ENCODE data around the gene MAGI2.

The MAGI2 gene

GRCh38 chr7:79282882-79283602 lies 170.4 kb downstream of the MAGI2 start:
- no peak for TF ChIP-seq EZH2 (IDR thresholded peaks at IDR 0.05; ENCODE audit: borderline replicate concordance, low read depth, low read length, severe bottlenecking)
- TF ChIP-seq CTCF (IDR thresholded peaks at IDR 0.05; ENCODE audit: borderline replicate concordance, extremely low read depth, low read length, poor library complexity, severe bottlenecking), result no peak
- DNase-seq (no peak), ATAC-seq (ENCODE audit: insufficient read depth, low read depth) (no peak)
- H3K27ac ChIP-seq (ENCODE audit: low read length), result no peak overlapping the region
- no peaks in the 10 kb centered on the region for H3K27me3 ChIP-seq (ENCODE audit: insufficient read depth, low read length, poor library complexity)
- H3K4me3 ChIP-seq (ENCODE audit: low read depth in 1 of 2, low read length in 2 of 2), result no peak overlapping the region
- no peak overlapping the region for H3K4me2 ChIP-seq (ENCODE audit: insufficient read depth, low read length)
- H3K4me1 ChIP-seq (ENCODE audit: insufficient read depth, low read length), result no peaks in the 10 kb centered on the region
- H3K79me2 ChIP-seq (ENCODE audit: insufficient read depth, low read length), result no peaks in the 10 kb centered on the region
- H2AFZ ChIP-seq (ENCODE audit: low read depth, low read length), result no peak overlapping the region
- H4K20me1 ChIP-seq (ENCODE audit: insufficient read depth, low read length), result no peaks in the 10 kb centered on the region
- no peaks in the 10 kb centered on the region for H3K9me3 ChIP-seq (ENCODE audit: insufficient read depth, low read length, severe bottlenecking)
- H3K9ac ChIP-seq (ENCODE audit: low read depth, low read length), result no peak overlapping the region
- no peaks in the 10 kb centered on the region for H3K36me3 ChIP-seq (ENCODE audit: insufficient read depth, low read length)

- H3K79me2 ChIP-seq (ENCODE audit: insufficient read depth, low read length), result no peaks in the 10 kb centered on the region
- no peak for DNase-seq
- no peaks in the 10 kb centered on the region for H3K4me1 ChIP-seq (ENCODE audit: insufficient read depth, low read length)
- no peaks in the 10 kb centered on the region for H3K27me3 ChIP-seq (ENCODE audit: insufficient read depth, low read length, poor library complexity)
- H3K9ac ChIP-seq (ENCODE audit: low read depth, low read length), result no peak overlapping the region
- no peaks in the 10 kb centered on the region for H3K9me3 ChIP-seq (ENCODE audit: insufficient read depth, low read length, severe bottlenecking)
- H2AFZ ChIP-seq (ENCODE audit: low read depth, low read length), result no peak overlapping the region
- TF ChIP-seq EZH2 (IDR thresholded peaks at IDR 0.05; ENCODE audit: borderline replicate concordance, low read depth, low read length, severe bottlenecking) (no peak), CTCF (IDR thresholded peaks at IDR 0.05; ENCODE audit: borderline replicate concordance, extremely low read depth, low read length, poor library complexity, severe bottlenecking) (no peak)
- no peaks in the 10 kb centered on the region for H3K36me3 ChIP-seq (ENCODE audit: insufficient read depth, low read length)
- H4K20me1 ChIP-seq (ENCODE audit: insufficient read depth, low read length), result no peaks in the 10 kb centered on the region
- no peak overlapping the region for H3K4me2 ChIP-seq (ENCODE audit: insufficient read depth, low read length)
- H3K4me3 ChIP-seq (ENCODE audit: low read depth in 1 of 2, low read length in 2 of 2), result no peak overlapping the region
- no peak overlapping the region for H3K27ac ChIP-seq (ENCODE audit: low read length)
- ATAC-seq (ENCODE audit: insufficient read depth, low read depth), result no peak
Measured at GRCh38 chr7:79282070-79282694, 171.3 kb downstream of the MAGI2 start.

- Histone ChIP-seq H3K4me2 (ENCODE audit: insufficient read depth, low read length) (no peak overlapping the region), H3K4me1 (ENCODE audit: insufficient read depth, low read length) (no peaks in the 10 kb centered on the region), H3K27ac (ENCODE audit: low read length) (no peak overlapping the region), H2AFZ (ENCODE audit: low read depth, low read length) (no peak overlapping the region), H3K9ac (ENCODE audit: low read depth, low read length) (no peak overlapping the region), H3K4me3 (ENCODE audit: low read depth in 1 of 2, low read length in 2 of 2) (no peak overlapping the region), H3K36me3 (ENCODE audit: insufficient read depth, low read length) (no peaks in the 10 kb centered on the region), H3K79me2 (ENCODE audit: insufficient read depth, low read length) (no peaks in the 10 kb centered on the region), H3K27me3 (ENCODE audit: insufficient read depth, low read length, poor library complexity) (no peaks in the 10 kb centered on the region), H4K20me1 (ENCODE audit: insufficient read depth, low read length) (no peaks in the 10 kb centered on the region), H3K9me3 (ENCODE audit: insufficient read depth, low read length, severe bottlenecking) (no peaks in the 10 kb centered on the region)
- no peak for TF ChIP-seq CTCF (IDR thresholded peaks at IDR 0.05; ENCODE audit: borderline replicate concordance, extremely low read depth, low read length, poor library complexity, severe bottlenecking)
- no peak for TF ChIP-seq EZH2 (IDR thresholded peaks at IDR 0.05; ENCODE audit: borderline replicate concordance, low read depth, low read length, severe bottlenecking)
- ATAC-seq (ENCODE audit: insufficient read depth, low read depth) (no peak), DNase-seq (no peak)
Measured at GRCh38 chr7:79281426-79281825, 172.0 kb downstream of the MAGI2 start.

All from DND-41 (cell line).